ENCODE measurements around the gene TP53AIP1.
"Not testable (repeated sequence)": the region's sequence is repeated elsewhere in the genome, so short reads cannot be mapped to it uniquely, and the experiment has no call there.

The TP53AIP1 gene

GRCh38 chr11:128924510-128925249 is 18.0 kb downstream of the TP53AIP1 start:
- DNase-seq, result no peak

- DNase-seq, result no peak
These were observed 18.6 kb downstream of the TP53AIP1 start for GRCh38 chr11:128924104-128924503.

- DNase-seq, result no peak
These were observed 20.9 kb downstream of the TP53AIP1 start for GRCh38 chr11:128921793-128922192.

- no peak for DNase-seq
These were observed 22.0 kb downstream of the TP53AIP1 start for GRCh38 chr11:128920666-128921065.

- DNase-seq, result not testable (repeated sequence)
These were observed 23.0 kb downstream of the TP53AIP1 start for GRCh38 chr11:128919635-128920034.

GRCh38 chr11:128919216-128919615 is 23.5 kb downstream of the TP53AIP1 start:
- no peak for DNase-seq

GRCh38 chr11:128917144-128917724 is 25.4 kb downstream of the TP53AIP1 start:
- DNase-seq, result no peak

GRCh38 chr11:128916681-128917080 is 26.0 kb downstream of the TP53AIP1 start:
- no peak for DNase-seq

GRCh38 chr11:128916037-128916572 is 26.6 kb downstream of the TP53AIP1 start:
- DNase-seq, result no peak

GRCh38 chr11:128915149-128915521 is 27.5 kb downstream of the TP53AIP1 start:
- no peak for DNase-seq

- DNase-seq, result no peak
These were observed 28.2 kb downstream of the TP53AIP1 start for GRCh38 chr11:128914216-128915148.

GRCh38 chr11:128913806-128914205 is 28.9 kb downstream of the TP53AIP1 start:
- no peak for DNase-seq

GRCh38 chr11:128911701-128912100 is 31.0 kb downstream of the TP53AIP1 start:
- no peak for DNase-seq

GRCh38 chr11:128911239-128911638 is 31.4 kb downstream of the TP53AIP1 start:
- DNase-seq, result no peak

- no peak for DNase-seq
These were observed 32.1 kb downstream of the TP53AIP1 start for GRCh38 chr11:128910576-128910975.

GRCh38 chr11:128909438-128910125 is 33.1 kb downstream of the TP53AIP1 start:
- no peak for DNase-seq

- DNase-seq, result no peak
These were observed 34.1 kb downstream of the TP53AIP1 start for GRCh38 chr11:128908391-128909246.

GRCh38 chr11:128907585-128907984 is 35.1 kb downstream of the TP53AIP1 start:
- DNase-seq, result no peak

GRCh38 chr11:128906185-128907050 is 36.3 kb downstream of the TP53AIP1 start:
- DNase-seq, result no peak

- DNase-seq, result peak; percentile 38
These were observed 37.1 kb downstream of the TP53AIP1 start for GRCh38 chr11:128905345-128906184.
